GM19193 (cell line): ENCODE results near the gene PLA2G2D.

Experiments
- POLR2A ChIP-seq: IDR thresholded peaks from 4 replicates; pipeline ENCODE4 v1.6.1; 2011; ENCODE audit not compliant: insufficient read depth, insufficient read length; ENCODE audit errors: extremely low read depth

Gene PLA2G2D, protein sequence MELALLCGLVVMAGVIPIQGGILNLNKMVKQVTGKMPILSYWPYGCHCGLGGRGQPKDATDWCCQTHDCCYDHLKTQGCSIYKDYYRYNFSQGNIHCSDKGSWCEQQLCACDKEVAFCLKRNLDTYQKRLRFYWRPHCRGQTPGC

DNA sequence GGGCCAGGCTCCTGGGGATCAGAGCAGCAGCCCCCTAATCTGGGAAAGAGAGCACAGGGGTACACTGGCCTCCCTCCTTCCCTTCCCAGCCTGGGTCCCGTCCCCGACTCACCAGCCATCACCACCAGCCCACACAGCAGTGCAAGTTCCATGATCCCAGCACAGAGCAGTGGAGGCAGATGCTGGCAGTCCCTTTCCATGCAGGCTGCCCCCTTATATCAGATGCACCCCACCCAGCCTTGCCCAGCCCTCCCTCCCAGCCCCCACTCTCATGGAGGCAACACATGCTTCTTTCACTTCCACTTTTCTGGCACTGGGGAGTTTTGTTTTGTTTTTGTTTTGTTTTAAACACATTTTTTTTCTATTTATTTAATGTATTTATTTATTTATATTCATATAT, at the start of gene PLA2G2D:
PLA2G2D (minus strand) TSS at position 190 of the 400 bp plus-strand sequence; CDS start at position 152, 38 bp downstream.
- TF ChIP-seq POLR2A = no peak

GRCh38 chr1:20168564-20169491, 49.5 kb upstream of the PLA2G2D start:
- TF ChIP-seq POLR2A = no peak

- no peak for TF ChIP-seq POLR2A
Observed at GRCh38 chr1:20167126-20167525, 47.8 kb upstream of the PLA2G2D start.

DNA sequence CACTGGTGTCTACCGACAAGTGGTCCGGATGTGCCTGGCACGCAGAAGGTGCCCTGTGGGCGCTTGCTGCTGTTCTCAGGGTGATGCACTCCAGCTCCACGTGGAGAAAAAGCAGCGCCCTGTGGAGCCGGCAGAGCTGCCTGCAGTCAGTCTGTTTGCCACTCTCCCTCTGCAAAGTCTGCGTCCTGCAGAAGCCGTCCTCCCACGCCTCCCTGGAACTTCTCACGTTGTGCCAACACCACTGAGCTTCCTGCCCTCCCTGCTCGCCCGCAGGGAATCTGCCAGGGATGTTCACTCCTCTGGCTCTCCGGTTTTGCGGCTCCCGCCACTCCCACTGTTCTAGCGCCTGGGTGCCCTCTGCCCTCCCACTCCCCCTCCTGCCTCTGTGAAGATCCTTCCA, 46.7 kb upstream of the PLA2G2D start:
- no peak for TF ChIP-seq POLR2A

DNA sequence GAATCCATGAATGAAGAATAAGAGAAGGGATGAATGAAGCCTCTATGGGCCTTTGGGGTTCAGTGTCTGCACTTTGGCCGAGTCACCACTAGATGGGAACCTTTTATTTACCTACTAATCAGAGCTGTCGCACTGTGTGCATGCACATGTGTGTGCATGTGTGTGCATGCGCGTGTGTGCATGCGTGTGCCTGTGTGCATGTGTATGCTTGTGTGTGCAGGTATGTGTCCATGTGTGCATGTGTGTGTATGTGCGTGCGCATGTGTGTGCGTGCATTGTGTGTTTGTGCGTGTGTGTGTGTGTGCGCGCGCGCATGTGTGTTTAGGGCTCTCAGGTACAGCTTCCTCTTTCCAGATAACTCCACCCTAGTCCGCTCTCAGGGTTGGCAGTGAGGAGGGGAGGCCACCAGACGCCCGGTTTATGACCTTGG, 46.2 kb upstream of the PLA2G2D start:
- TF ChIP-seq POLR2A = no peak

DNA sequence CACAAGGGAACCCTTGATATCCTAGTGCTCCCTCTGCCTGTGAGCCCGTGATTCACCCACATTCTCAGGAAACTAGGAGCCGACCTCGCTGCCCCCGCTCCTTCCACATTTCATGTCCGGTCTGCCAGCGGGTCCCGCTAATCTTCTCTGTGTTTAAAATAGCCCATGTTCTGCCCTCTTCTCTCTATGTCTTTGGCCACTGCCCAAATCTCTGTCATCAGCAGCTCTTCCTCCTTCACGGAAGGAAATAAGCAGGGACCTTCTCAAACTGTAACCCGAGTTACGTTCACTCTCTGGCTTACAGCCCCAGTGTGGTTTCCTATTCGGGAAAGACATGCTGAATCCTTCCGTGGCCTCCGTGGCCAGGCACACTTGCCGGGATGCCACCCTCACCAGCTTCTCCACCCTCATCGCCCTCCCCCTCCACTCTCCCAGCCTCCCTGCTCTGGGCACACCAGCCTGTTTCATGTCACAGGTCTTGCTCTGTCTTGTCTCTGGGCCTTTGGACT, 45.4 kb upstream of the PLA2G2D start:
- no peak for TF ChIP-seq POLR2A

DNA sequence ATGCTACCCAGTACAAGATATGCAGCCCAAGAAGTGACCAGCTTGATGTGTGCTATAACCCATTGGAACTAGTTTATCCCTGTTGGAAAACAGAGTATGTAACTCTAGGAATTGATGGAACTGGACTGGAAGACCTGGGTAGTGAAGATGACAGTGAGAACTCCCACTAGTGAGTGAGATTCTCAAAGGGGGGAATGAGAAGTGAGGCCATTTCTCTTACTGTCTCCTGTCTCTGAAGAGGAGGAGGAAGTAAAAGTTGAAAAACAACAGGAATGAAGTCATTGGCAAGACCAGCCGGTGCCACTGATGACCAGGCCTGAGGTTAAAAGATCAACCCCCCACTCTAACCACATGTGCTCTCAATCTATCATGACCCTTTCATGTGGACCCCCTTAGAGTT, 40.7 kb upstream of the PLA2G2D start:
- no peak for TF ChIP-seq POLR2A

DNA sequence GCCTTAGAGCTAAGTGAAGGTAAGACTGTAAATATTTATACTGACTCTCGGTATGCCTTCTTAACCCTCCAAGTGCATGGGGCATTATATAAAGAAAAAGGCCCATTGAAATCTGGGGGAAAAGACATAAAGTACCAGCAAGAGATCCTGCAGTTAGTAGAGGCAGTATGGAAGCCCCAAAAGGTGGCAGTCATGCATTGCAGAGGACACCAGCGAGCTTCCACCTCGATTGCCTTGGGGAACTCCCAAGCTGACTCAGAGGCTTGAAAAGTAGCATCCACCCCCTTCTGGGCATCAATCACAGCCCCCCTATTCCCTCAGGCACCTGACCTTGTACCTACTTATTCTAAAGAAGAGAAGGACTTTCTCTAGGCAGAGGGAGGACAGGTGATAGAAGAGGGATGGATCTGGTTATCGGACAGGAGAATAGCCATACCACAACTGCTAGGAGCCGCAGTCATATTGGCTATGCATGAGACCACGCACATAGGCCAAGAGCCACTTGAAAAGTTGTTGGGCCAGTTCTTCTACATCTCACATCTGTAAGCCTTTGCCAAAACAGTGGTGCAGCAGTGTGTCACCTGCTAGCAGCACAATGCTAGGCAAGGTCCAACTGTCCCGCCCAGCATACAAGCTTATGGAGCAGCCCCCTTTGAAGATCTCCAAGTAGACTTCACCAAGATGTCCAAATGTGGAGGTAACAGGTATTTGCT, 39.2 kb upstream of the PLA2G2D start:
- no peak for TF ChIP-seq POLR2A

DNA sequence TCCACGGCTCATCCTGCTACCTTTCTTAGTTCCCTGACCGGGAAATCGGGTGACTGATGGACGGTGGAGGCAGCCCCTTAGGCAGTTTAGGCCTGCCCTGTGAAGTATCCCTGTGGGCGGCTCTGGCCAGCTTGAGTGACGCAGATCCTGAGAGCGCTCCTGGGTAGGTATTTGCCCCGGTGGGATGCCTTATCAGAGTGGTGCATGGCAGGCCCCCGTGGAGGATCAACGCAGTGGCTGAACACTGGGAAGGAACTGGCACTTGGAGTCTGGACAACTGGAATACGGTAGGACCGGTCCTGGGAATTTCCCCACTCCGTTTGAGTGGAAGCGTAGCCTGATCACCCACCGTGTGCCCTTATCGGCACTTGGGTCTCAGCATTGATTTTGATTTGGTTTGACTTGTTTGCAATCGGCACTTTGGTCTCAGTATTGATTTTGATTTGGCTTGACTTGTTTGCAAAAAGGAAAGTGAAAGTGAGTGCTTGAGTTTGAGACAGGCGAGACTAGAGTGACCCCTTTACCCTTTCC, 35.0 kb upstream of the PLA2G2D start:
- TF ChIP-seq POLR2A = no peak

- TF ChIP-seq POLR2A = no peak
Observed at GRCh38 chr1:20153000-20153418, 33.7 kb upstream of the PLA2G2D start.

GRCh38 chr1:20152599-20152930, 33.2 kb upstream of the PLA2G2D start:
- no peak for TF ChIP-seq POLR2A

DNA sequence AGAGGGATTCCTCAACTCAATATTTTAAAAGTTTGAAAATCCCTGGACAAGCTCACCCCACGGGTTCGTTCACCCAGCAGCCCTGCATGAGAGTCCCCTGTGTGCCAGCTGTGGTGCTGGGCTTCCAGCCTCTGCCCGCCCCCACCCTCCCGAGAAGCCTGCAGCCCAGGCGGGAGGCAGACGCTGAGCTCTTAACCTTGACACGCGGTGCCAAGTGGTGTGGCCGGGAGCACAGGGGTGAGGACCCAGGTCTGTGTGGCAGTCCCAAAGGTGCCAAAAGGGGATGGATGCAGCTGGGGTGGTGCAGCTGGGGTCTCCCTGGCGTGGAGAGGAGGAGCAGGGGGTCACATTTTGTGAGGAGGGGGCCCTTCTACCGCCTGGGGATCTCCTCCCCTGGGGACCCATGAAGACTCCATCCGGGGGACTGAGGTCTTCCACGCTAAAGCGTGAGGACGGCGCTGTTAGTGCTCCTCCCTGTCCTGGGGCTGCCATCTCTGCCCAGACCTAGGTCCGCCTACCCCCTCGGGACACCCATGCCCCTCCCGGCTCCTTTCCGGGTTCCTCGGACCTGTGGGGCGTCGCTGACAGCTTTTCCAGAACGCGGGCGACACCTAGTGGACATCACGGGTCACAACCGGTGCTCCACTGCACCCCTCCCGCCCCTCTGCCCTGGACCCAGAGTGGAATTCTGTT, 32.7 kb upstream of the PLA2G2D start:
- no peak for TF ChIP-seq POLR2A

DNA sequence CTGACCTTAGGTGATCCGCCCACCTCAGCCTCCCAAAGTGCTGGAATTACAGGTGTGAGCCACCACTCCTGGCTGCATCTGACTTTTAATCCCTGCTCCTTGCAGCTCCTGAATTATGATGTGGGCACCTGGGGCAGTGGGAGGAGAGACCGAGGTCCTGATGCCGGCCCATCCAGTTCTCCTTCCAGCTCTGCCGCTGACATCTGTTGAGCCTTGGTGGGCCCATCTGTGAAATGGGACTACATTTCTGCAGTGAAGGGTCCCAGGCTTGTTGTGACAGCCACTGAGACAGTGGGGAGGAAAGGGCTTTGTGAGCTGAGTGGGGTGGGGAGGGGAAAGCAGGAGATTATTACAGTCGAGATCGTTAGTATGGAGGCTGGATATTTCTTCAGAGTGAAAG, 31.6 kb upstream of the PLA2G2D start:
- TF ChIP-seq POLR2A = no peak

DNA sequence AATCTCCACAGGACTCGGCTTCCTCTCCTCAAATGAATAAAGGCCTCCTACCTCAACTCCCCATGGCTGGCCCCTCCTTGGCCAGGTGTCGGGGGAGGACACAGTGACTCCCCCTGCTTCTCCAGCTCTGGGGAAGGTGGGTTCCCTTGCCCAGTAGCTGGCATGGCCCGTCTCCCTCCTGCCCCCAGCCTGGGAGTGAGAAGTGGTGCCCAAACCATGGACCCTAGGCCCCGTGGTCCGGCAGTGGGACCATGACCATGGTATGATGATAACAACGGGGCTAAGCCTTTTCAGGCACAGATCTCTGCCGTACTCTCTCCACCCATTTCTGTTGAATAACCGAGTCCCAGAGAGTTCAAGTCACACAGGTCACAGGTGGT, 31.0 kb upstream of the PLA2G2D start:
- TF ChIP-seq POLR2A = no peak
